GM18526 (cell line): ENCODE results near the gene TBXA2R.

Source experiments
- POLR2A ChIP-seq: IDR thresholded peaks from 3 replicates; pipeline ENCODE4 v1.6.1; 2011; ENCODE audit not compliant: insufficient read length; ENCODE audit errors: extremely low read depth

The TBXA2R gene

GRCh38 chr19:3586707-3587346 lies 19.8 kb downstream of the TBXA2R start:
- no peak for TF ChIP-seq POLR2A

- no peak for TF ChIP-seq POLR2A
Observed at GRCh38 chr19:3586127-3586626, 20.5 kb downstream of the TBXA2R start.

- TF ChIP-seq POLR2A: no peak
Observed at GRCh38 chr19:3585301-3586126, 21.2 kb downstream of the TBXA2R start, which contains the start of gene GIPC3. Gene GIPC3 (plus strand): TSS chr19:3585478. CDS start chr19:3585598, 120 bp downstream.

GRCh38 chr19:3580156-3580934 lies 26.3 kb downstream of the TBXA2R start:
- no peak for TF ChIP-seq POLR2A

- no peak for TF ChIP-seq POLR2A
Observed at GRCh38 chr19:3578390-3578789, 28.3 kb downstream of the TBXA2R start.

GRCh38 chr19:3577723-3578344 lies 28.8 kb downstream of the TBXA2R start:
- TF ChIP-seq POLR2A: no peak

GRCh38 chr19:3576696-3577443 lies 29.8 kb downstream of the TBXA2R start:
- TF ChIP-seq POLR2A: no peak

- no peak for TF ChIP-seq POLR2A
Observed at GRCh38 chr19:3575949-3576673, 30.6 kb downstream of the TBXA2R start.

- TF ChIP-seq POLR2A: no peak
Observed at GRCh38 chr19:3575260-3575741, 31.4 kb downstream of the TBXA2R start.

GRCh38 chr19:3573858-3574637 lies 32.6 kb downstream of the TBXA2R start:
- no peak for TF ChIP-seq POLR2A

- no peak for TF ChIP-seq POLR2A
Observed at GRCh38 chr19:3573162-3573857, 33.4 kb downstream of the TBXA2R start.

GRCh38 chr19:3572855-3573161 lies 33.9 kb downstream of the TBXA2R start, which contains the start of gene HMG20B:
Gene HMG20B (plus strand): TSS chr19:3572944. CDS start chr19:3573310, 366 bp downstream.
- TF ChIP-seq POLR2A: no peak
